GM13976 (cell line): ENCODE measurements around the gene DEFB132.
"Not testable (repeated sequence)": the region's sequence is repeated elsewhere in the genome, so short reads cannot be mapped to it uniquely, and the experiment has no call there.

Source experiments
- DNase-seq: peaks from one replicate; pipeline ENCODE4 v3.0.0; 2012; ENCODE audit warnings: low spot score
- in situ Hi-C: fragments of 300-500 bp; cut with MboI; formaldehyde crosslinking; loops from one replicate; pipeline ENCODE4 v1.12.0; 2022; ENCODE audit warnings: low sequenced_read_pairs, mixed read lengths, inconsistent platforms; ENCODE audit not compliant: unreplicated experiment
- TF ChIP-seq, protein P1 (sequence below): IDR thresholded peaks from 2 replicates; pipeline ENCODE4 v1.5.1; 2012; ENCODE audit warnings: borderline replicate concordance, mild to moderate bottlenecking; ENCODE audit not compliant: insufficient read depth; ENCODE audit errors: extremely low read depth, missing control alignments, control extremely low read depth

Gene DEFB132

DNA sequence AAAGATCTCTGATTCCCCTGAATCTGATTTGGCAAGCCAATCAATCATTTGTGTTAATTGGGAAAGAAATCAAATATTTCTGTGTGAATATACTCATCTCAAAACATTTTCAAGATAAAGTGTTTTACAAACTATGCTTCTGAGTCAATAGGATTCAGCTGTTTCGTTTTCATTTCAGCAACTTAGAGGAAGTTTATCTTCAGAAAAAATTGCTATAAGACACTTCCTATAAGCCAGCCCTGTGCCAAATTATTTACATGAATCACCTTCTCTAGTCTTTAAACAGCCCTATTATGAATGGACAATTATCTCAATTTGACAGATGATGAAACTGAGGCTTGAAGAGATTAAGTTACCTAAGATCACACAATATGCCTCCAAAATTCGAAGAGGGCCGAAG lies 19.6 kb upstream of the DEFB132 start:
- in situ Hi-C loops = no loop called here
- TF ChIP-seq, protein P1, sequence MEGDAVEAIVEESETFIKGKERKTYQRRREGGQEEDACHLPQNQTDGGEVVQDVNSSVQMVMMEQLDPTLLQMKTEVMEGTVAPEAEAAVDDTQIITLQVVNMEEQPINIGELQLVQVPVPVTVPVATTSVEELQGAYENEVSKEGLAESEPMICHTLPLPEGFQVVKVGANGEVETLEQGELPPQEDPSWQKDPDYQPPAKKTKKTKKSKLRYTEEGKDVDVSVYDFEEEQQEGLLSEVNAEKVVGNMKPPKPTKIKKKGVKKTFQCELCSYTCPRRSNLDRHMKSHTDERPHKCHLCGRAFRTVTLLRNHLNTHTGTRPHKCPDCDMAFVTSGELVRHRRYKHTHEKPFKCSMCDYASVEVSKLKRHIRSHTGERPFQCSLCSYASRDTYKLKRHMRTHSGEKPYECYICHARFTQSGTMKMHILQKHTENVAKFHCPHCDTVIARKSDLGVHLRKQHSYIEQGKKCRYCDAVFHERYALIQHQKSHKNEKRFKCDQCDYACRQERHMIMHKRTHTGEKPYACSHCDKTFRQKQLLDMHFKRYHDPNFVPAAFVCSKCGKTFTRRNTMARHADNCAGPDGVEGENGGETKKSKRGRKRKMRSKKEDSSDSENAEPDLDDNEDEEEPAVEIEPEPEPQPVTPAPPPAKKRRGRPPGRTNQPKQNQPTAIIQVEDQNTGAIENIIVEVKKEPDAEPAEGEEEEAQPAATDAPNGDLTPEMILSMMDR = no peak
- no peak for DNase-seq

- TF ChIP-seq, protein P1 = no peak
- DNase-seq = no peak
- in situ Hi-C loops = no loop called here
These were observed 14.6 kb upstream of the DEFB132 start for GRCh38 chr20:242905-243304.

DNA sequence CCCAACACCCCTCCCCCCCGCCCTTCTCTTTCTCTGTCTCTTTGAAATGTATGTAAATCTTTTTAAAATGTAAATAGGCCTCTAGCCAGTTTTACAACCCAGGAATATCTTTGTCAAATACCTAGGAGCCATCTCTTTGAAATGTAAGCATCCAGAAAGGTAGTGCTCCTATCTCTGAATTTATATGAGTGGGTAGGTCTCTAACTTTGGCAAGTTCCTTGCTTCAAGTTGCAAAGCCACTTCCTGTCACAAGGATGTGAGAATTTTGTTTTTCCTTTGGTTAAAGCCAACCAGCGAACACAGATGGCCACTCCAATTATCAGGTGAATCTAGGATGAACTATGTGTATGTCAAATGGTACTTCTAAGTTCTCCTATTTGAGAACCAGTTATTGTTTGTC lies 6.2 kb upstream of the DEFB132 start:
- in situ Hi-C loops = no loop called here
- no peak for DNase-seq
- TF ChIP-seq, protein P1 = no peak

DNA sequence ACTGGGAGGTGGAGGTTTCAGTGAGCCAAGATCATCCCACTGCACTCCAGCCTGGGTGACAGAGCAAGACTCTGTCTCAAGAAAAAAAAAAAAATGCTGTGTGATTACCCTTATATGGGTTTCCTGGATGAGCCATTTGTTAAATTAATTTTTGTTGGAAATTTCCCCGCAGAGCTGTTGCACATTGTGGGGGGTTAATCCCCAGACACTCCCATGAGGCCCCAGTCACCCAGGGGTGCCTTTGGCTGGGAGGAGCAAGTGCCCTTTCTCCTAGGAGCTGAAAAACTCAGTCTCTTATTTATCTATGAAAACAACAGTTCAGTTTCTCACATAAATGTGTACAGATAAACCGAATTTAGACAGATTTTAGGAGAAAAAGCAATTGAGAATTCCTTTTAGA lies 4.7 kb upstream of the DEFB132 start:
- in situ Hi-C loops = no loop called here
- no peak for DNase-seq

DNA sequence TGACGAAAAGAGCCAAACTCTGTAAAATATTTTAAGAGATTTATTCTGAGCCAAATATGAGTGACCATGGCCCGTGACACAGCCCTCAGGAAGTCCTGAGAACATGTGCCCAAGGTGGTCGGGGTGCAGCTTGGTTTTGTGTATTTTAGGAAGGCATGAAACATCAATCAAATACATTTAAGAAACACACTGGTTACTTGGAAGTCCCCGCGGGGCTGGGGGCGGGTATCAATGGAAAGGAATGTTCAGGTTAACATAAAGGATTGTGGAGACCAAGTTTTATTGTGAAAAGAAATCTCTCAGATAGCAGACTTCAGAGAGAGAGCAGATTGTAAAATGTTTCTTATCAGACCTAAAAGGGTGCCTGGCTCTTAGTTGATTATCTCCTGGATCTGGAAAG lies 4.1 kb upstream of the DEFB132 start:
- DNase-seq, in situ Hi-C loops: not testable (repeated sequence)

More for the DNA sequence above, 4.7 kb upstream of the DEFB132 start:
- TF ChIP-seq, protein P1 = no peak

DNA sequence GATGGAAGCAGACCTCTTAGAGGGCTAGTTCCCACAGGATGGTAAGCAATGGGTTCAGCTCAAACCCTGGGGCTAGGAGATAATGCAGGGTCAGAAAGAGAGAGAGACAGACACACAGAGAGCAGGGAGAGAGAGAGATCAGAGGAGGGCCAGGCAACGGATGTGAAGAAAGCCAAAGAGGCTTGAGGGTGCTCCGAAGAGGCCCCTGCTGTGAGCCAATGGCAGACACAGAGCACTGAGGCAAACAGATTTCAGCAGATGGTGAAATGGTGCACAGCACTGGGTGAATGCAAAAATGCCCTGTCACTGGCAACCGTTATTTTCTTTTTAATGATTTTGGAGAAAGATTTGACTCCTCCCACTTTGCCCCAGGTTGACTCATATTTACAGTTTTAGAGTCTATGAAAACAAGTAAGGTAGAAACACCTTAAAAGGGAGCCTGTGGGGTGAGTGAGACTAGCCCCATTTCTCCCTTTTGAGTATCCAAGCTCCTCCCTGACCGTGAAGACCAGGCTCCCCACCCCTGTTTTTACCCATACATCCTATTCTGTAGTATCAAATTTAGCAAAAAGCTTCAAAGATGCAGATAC lies 840 bp downstream of the DEFB132 start:
- DNase-seq = no peak
- in situ Hi-C loops = no loop called here
- TF ChIP-seq, protein P1 = no peak

GRCh38 chr20:258963-259362 lies 1.4 kb downstream of the DEFB132 start:
- TF ChIP-seq, protein P1 = no peak
- in situ Hi-C loops = no loop called here
- no peak for DNase-seq
